GM12872 (cell line): ENCODE results near the gene COL25A1.

Experiments
- TF ChIP-seq, protein P1 (sequence below): IDR thresholded peaks from 3 replicates; pipeline ENCODE4 v1.5.1; 2011; ENCODE audit warnings: low read depth, mild to moderate bottlenecking, low read length, moderate library complexity; ENCODE audit not compliant: insufficient read depth

The COL25A1 gene

DNA sequence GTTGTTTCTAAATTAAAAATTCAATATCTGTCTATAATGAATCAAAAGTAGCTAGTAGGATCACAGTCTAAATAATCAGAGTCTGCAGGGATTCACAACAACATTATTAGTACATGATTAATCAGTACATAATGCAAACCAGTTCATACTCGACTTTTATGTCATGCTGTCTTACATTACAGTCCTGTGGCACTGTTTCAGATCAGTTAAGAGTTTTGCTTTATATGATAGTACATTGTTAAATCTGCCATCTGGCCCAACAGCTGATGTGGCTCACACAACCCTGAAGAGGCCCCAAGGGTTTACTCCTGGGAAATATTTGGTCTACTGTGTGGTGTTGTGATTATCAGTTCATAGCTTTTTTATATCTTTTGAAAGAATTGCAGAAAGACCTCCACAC is 292.5 kb downstream of the COL25A1 start:
- TF ChIP-seq, protein P1, sequence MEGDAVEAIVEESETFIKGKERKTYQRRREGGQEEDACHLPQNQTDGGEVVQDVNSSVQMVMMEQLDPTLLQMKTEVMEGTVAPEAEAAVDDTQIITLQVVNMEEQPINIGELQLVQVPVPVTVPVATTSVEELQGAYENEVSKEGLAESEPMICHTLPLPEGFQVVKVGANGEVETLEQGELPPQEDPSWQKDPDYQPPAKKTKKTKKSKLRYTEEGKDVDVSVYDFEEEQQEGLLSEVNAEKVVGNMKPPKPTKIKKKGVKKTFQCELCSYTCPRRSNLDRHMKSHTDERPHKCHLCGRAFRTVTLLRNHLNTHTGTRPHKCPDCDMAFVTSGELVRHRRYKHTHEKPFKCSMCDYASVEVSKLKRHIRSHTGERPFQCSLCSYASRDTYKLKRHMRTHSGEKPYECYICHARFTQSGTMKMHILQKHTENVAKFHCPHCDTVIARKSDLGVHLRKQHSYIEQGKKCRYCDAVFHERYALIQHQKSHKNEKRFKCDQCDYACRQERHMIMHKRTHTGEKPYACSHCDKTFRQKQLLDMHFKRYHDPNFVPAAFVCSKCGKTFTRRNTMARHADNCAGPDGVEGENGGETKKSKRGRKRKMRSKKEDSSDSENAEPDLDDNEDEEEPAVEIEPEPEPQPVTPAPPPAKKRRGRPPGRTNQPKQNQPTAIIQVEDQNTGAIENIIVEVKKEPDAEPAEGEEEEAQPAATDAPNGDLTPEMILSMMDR: no peak

DNA sequence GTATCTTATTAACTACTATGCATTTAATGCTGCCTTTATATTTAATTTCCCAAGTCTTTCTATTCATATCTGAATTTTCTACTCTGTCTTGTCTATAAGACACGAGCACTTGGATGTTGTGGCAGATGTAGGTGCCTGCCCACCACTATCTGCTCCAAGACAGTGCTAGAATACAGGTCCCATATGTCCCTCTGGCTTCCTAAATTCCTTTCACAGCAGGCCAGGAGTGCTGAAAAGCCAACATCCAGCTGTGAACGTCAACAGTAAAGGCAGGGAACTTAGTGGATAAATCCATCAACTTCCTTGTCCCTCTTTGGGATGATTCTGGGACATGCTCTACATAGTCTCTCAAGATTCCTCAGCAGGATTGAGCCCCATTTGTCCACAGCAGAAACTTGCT is 294.5 kb downstream of the COL25A1 start:
- TF ChIP-seq, protein P1: no peak

DNA sequence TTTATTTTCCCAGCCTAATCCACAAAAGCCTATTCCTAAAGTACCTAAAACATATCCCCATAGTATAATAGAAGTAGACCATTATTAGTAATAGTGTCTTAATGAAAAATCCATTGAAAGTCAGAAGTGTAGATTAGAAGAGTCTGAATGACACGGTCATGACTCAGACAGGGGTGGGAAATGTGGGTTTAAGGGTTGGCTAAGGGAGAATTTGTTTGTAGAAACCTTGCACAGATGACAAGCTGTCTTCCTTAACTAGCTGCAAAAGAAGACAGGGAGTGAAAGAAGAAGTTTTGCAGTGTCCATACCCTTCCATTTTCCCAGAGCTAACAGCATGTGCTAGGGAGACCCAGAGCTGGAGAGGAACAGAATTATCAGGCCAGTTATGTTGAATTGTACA is 296.9 kb downstream of the COL25A1 start:
- TF ChIP-seq, protein P1: no peak

DNA sequence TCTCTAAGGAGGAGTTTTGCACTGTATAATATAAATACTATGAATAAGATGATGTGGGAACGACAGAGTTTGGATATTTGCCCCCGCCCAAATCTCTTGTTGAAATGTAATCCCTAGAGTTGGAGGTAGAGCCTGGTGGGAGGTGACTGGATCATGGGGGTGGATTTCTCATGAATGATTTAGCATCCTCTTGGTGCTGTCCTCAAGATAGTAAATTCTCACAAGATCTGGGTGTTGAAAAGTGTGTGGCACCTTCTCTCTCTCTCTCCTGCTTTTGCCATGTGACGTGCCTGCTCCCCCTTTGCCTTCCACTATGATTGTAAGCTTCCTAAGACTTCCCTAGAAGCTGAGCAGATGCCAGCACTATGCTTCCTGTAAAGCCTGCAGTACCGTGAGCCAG is 298.0 kb downstream of the COL25A1 start:
- TF ChIP-seq, protein P1: no peak

DNA sequence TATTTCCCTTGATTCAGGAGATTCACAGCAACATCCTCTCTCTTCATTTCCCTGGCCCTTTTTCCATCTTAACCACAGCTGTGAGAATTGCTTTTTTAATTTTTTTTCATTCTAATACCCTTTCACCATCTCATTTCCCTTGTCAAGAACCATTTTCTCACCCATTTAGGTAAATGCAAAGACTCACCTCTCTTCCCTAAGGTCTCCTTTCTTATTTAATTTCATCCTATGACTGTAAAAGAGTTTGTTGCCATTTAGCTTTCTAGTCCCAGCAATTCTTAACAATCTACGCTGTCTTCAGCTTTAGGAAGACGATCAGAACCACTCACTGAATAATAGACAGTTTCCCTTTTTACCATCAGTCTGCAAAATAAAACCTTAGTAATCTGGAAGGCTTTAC is 298.5 kb downstream of the COL25A1 start:
- TF ChIP-seq, protein P1: no peak

DNA sequence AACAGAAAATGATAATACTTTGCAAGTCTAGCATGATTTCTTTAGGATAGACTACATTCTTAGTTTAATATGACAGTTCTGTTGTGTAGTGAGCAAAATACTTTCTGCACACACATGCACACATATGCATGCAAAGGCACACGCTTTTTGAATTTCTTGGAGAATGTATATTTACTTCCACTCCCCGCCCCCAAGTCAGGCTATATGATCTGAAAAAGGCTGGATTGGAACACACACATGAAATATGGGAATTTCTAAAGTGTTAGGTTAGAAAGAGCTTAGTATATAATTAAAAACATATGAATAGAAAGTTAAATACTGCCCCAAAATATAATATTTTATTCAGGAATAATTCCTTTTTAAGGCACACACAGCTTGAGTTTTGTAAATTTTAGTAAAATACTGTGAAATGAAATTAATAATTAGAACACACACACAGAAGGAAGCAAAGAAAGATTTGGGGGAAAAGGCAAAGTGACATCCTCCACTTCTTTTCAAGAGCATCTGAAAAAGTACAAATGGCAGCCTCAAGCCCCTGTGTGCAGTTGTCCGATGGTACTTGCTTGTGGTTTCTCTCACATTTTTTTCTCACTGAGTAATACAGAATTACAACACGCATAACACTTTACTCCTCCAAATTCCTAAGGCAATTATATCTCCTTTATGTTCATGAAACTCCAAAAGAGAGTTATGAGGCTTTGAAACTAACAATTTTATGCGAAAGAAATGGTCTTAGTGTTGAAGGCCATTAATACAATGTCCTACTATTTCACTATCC is 310.7 kb downstream of the COL25A1 start:
- TF ChIP-seq, protein P1: no peak

DNA sequence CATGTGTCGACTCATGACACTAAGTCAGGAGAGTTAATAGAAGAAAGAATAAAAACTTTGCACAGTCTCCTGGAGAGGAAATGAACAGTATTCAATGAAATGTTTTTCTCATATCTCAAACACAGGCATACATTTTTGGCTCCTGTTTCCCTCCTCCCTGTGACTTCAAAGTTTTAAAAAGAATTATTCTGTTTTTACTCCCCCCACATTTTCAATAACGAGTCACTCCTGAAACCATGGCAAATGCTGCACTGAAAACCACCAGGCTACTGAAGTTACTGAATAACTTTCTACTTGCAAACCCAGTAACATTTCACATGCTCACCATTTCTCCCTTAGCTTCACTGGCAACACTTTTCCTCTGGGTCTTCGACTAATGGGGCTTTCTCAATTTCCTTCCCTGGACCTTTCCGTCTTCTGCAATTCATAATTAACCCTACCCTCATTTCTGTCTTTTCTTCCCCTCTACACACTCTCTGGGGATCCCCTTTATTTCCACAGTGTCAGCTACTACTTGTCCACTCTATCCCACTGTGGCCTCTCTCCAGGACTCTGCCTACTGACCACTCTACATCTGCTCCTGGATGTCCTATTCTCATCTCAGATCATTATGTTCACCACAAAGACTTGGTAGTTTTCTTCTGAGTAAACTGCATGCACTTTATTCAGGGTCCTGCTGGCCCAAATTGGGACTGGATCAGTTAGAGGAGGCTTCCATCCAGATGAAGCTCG is 313.8 kb downstream of the COL25A1 start:
- TF ChIP-seq, protein P1: no peak
